B cell (primary cell): ENCODE results near the gene MAP4K4.

ENCODE experiments used
- CTCF ChIP-seq: fragments of 200-600 bp; IDR thresholded peaks from one replicate; pipeline ENCODE4 v1.8.0; 2022; ENCODE audit warnings: antibody characterized with exemption, mild to moderate bottlenecking
- EZH2 ChIP-seq: IDR thresholded peaks from 2 replicates; pipeline ENCODE4 v1.6.1; 2012; ENCODE audit warnings: borderline replicate concordance, low read depth, mild to moderate bottlenecking, moderate library complexity, low read length; ENCODE audit not compliant: insufficient read depth, poor library complexity, severe bottlenecking

GRCh38 chr2:101850450-101850849 is 152.9 kb downstream of the MAP4K4 start:
- TF ChIP-seq CTCF (no peak), EZH2 (no peak)
